ENCODE results near the gene NFIX.

DNA sequence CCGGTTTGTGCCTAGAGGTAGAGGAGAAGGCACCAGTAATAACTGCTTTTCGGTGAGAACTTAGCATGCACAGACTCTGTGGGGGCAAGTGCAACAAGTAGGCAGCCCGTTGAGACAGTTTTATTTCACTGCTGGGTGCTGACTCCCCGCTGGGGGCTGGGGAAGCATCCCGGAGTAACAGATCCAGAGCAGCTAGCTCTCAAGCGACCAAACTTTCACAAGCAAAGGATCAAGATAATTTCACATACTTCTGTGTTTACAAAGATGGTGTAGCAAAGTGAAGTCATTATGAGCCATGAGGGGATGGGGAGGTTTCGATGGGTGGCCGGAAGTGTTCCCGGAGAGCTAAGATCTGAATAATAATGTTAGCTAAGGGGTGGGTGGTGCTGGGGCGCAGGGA is 125.5 kb downstream of the NFIX start:
- TF ChIP-seq, protein P1, sequence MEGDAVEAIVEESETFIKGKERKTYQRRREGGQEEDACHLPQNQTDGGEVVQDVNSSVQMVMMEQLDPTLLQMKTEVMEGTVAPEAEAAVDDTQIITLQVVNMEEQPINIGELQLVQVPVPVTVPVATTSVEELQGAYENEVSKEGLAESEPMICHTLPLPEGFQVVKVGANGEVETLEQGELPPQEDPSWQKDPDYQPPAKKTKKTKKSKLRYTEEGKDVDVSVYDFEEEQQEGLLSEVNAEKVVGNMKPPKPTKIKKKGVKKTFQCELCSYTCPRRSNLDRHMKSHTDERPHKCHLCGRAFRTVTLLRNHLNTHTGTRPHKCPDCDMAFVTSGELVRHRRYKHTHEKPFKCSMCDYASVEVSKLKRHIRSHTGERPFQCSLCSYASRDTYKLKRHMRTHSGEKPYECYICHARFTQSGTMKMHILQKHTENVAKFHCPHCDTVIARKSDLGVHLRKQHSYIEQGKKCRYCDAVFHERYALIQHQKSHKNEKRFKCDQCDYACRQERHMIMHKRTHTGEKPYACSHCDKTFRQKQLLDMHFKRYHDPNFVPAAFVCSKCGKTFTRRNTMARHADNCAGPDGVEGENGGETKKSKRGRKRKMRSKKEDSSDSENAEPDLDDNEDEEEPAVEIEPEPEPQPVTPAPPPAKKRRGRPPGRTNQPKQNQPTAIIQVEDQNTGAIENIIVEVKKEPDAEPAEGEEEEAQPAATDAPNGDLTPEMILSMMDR (optimal IDR thresholded peaks at IDR 0.05 in 1 of 3, IDR thresholded peaks at IDR 0.05 in 1 of 3, conservative IDR thresholded peaks at IDR 0.05 in 1 of 3; ENCODE audit: extremely low read depth in 1 of 3, insufficient read depth in 2 of 3, low read length in 3 of 3), result no peak
- TF ChIP-seq EZH2 (IDR thresholded peaks at IDR 0.05; ENCODE audit: low read length), result no peak
